ENCODE measurements around the gene GDPD3. TPM values are rescaled to one million over a fixed set of nuclear protein-coding genes. Genes with fewer than 3 reads are reported as not detected.

GDPD3 gene
- polyA plus RNA-seq, 1 donor, result 18.1 TPM

- peaks cover 52% of the 10 kb centered on the region for H3K36me3 ChIP-seq (ENCODE audit: control insufficient read depth, insufficient read depth, low read length)
- no peaks in the 10 kb centered on the region for H3K27me3 ChIP-seq (ENCODE audit: control insufficient read depth, insufficient read depth, low read length)
- peaks cover 3% of the 10 kb centered on the region for H3K9me3 ChIP-seq (ENCODE audit: control insufficient read depth, low read depth, low read length)
- no peak overlapping the region for H3K4me3 ChIP-seq (ENCODE audit: low read length)
- no peak for DNase-seq
- WGBS (ENCODE audit: insufficient coverage, low lambda C conversion rate), result no CpG with 5 or more reads among the region's 7 CpGs
- peaks cover 15% of the 10 kb centered on the region for H3K4me1 ChIP-seq (ENCODE audit: control insufficient read depth, insufficient read depth, low read length)
- no peak overlapping the region for H3K27ac ChIP-seq (ENCODE audit: low read length)
Observed at GRCh38 chr16:30078744-30079143, 34.6 kb downstream of the GDPD3 start.

DNA sequence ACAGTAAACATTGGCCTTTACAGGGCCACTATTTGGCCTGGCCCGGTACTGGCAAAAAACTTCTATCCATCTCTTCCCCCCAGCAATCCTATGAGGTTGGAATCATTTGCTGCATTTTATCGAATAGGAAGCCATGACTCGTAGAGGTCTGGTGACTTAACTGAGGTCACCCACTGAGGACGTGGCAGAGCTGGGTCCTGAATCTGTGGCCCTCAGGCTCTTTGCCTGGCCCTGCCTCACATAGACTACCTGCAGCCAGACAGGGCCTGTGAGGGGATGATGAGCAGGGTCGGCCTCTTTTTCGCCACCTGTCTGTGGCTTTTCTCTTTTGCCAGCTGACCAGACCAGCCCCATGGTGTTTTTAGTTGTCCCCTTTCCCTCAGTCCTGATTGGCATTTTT is 35.7 kb downstream of the GDPD3 start:
- Histone ChIP-seq H3K4me3 (ENCODE audit: low read length) (no peak overlapping the region), H3K27ac (ENCODE audit: low read length) (no peak overlapping the region), H3K9me3 (ENCODE audit: control insufficient read depth, low read depth, low read length) (peaks cover 3% of the 10 kb centered on the region), H3K27me3 (ENCODE audit: control insufficient read depth, insufficient read depth, low read length) (no peaks in the 10 kb centered on the region), H3K36me3 (ENCODE audit: control insufficient read depth, insufficient read depth, low read length) (peaks cover 41% of the 10 kb centered on the region), H3K4me1 (ENCODE audit: control insufficient read depth, insufficient read depth, low read length) (peaks cover 15% of the 10 kb centered on the region)
- no CpG with 5 or more reads among the region's 6 CpGs for WGBS (ENCODE audit: insufficient coverage, low lambda C conversion rate)
- no peak for DNase-seq

DNA sequence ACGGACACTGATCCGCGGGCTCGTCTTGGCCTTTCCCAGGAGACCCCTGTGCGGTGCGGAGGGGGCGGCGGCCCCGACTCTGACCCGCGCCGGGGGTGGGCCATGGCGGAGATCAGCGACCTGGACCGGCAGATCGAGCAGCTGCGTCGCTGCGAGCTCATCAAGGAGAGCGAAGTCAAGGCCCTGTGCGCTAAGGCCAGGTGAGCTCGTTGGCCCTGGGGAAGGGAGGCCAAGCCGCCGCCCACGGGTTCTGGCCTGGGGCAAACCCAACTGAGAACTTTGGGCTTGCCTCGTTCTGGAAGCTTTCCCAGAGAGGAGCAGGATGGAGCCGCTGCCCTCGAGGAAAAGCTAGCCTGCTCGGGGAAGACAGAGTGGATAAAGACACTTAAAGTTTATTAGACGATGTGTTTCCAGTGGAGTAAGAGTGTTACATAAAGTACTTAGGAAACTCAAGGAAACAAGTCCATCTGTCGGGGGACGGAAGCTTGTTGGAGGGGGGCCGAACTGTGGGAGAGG is 37.0 kb downstream of the GDPD3 start:
- Histone ChIP-seq H3K27ac (ENCODE audit: low read length) (peak overlapping the region; percentile 92), H3K36me3 (ENCODE audit: control insufficient read depth, insufficient read depth, low read length) (peaks cover 42% of the 10 kb centered on the region), H3K4me3 (ENCODE audit: low read length) (peak overlapping the region; percentile 99), H3K27me3 (ENCODE audit: control insufficient read depth, insufficient read depth, low read length) (no peaks in the 10 kb centered on the region), H3K9me3 (ENCODE audit: control insufficient read depth, low read depth, low read length) (peaks cover 3% of the 10 kb centered on the region), H3K4me1 (ENCODE audit: control insufficient read depth, insufficient read depth, low read length) (peaks cover 15% of the 10 kb centered on the region)
- no peak for DNase-seq
- no CpG with 5 or more reads among the region's 33 CpGs for WGBS (ENCODE audit: insufficient coverage, low lambda C conversion rate)

GRCh38 chr16:30075503-30076275 is 37.6 kb downstream of the GDPD3 start, which contains the start of gene PPP4C:
Gene PPP4C (plus strand): TSS chr16:30075994. CDS start chr16:30076378, 384 bp downstream.
- H3K36me3 ChIP-seq (ENCODE audit: control insufficient read depth, insufficient read depth, low read length), result peaks cover 41% of the 10 kb centered on the region
- peak; percentile 89 to 92 for DNase-seq
- H3K27ac ChIP-seq (ENCODE audit: low read length), result peak within 1 kb of the TSS; percentile 92
- WGBS (ENCODE audit: insufficient coverage, low lambda C conversion rate), result no CpG with 5 or more reads among the region's 67 CpGs
- peak within 1 kb of the TSS; percentile 99 for H3K4me3 ChIP-seq (ENCODE audit: low read length)
- peaks cover 3% of the 10 kb centered on the region for H3K9me3 ChIP-seq (ENCODE audit: control insufficient read depth, low read depth, low read length)
- H3K27me3 ChIP-seq (ENCODE audit: control insufficient read depth, insufficient read depth, low read length), result no peaks in the 10 kb centered on the region
- peaks cover 12% of the 10 kb centered on the region for H3K4me1 ChIP-seq (ENCODE audit: control insufficient read depth, insufficient read depth, low read length)

- no peak overlapping the region for H3K4me3 ChIP-seq (ENCODE audit: low read length)
- peaks cover 13% of the 10 kb centered on the region for H3K4me1 ChIP-seq (ENCODE audit: control insufficient read depth, insufficient read depth, low read length)
- peaks cover 49% of the 10 kb centered on the region for H3K36me3 ChIP-seq (ENCODE audit: control insufficient read depth, insufficient read depth, low read length)
- H3K9me3 ChIP-seq (ENCODE audit: control insufficient read depth, low read depth, low read length), result peaks cover 2% of the 10 kb centered on the region
- no peaks in the 10 kb centered on the region for H3K27me3 ChIP-seq (ENCODE audit: control insufficient read depth, insufficient read depth, low read length)
- DNase-seq, result no peak
- no peak overlapping the region for H3K27ac ChIP-seq (ENCODE audit: low read length)
Observed at GRCh38 chr16:30070490-30070889, 42.8 kb downstream of the GDPD3 start.

GRCh38 chr16:30069611-30070462 is 43.5 kb downstream of the GDPD3 start:
- DNase-seq, result no peak
- H3K27me3 ChIP-seq (ENCODE audit: control insufficient read depth, insufficient read depth, low read length), result no peaks in the 10 kb centered on the region
- H3K36me3 ChIP-seq (ENCODE audit: control insufficient read depth, insufficient read depth, low read length), result peaks cover 49% of the 10 kb centered on the region
- WGBS (ENCODE audit: insufficient coverage, low lambda C conversion rate), result no CpG with 5 or more reads among the region's 31 CpGs
- H3K4me3 ChIP-seq (ENCODE audit: low read length), result no peak overlapping the region
- no peak overlapping the region for H3K27ac ChIP-seq (ENCODE audit: low read length)
- H3K9me3 ChIP-seq (ENCODE audit: control insufficient read depth, low read depth, low read length), result peaks cover 2% of the 10 kb centered on the region
- H3K4me1 ChIP-seq (ENCODE audit: control insufficient read depth, insufficient read depth, low read length), result peaks cover 9% of the 10 kb centered on the region

DNA sequence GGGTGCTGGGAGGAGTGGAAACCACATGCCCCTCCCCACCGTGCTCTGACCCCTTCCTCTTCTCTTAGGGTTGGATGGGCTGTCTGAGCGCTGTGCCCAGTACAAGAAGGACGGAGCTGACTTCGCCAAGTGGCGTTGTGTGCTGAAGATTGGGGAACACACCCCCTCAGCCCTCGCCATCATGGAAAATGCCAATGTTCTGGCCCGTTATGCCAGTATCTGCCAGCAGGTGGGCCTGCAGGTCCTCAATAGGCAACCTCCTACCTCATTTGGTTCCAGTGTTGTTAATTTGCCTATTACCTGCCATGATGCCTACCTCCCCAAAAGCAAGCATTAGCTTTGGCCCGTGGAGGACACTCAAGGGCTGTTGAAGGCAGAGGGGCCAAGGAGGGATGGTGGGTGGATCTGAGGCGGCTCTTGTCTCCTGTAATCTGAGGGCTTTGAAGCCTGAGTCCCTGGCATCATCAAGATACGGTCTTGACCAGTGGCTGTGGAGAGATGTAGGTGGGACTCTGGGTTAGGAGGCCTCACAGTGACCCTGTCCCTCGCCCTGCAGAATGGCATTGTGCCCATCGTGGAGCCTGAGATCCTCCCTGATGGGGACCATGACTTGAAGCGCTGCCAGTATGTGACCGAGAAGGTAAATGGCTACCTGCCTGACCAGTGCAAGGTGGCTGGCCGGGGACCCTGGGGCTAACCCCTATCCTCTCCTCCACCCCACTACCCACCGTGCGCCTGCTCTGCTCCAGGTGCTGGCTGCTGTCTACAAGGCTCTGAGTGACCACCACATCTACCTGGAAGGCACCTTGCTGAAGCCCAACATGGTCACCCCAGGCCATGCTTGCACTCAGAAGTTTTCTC is 44.4 kb downstream of the GDPD3 start:
- peaks cover 14% of the 10 kb centered on the region for H3K4me1 ChIP-seq (ENCODE audit: control insufficient read depth, insufficient read depth, low read length)
- no CpG with 5 or more reads among the region's 17 CpGs for WGBS (ENCODE audit: insufficient coverage, low lambda C conversion rate)
- peaks cover 2% of the 10 kb centered on the region for H3K9me3 ChIP-seq (ENCODE audit: control insufficient read depth, low read depth, low read length)
- H3K27ac ChIP-seq (ENCODE audit: low read length), result no peak overlapping the region
- no peak overlapping the region for H3K4me3 ChIP-seq (ENCODE audit: low read length)
- H3K36me3 ChIP-seq (ENCODE audit: control insufficient read depth, insufficient read depth, low read length), result peaks cover 49% of the 10 kb centered on the region
- no peaks in the 10 kb centered on the region for H3K27me3 ChIP-seq (ENCODE audit: control insufficient read depth, insufficient read depth, low read length)
- DNase-seq, result no peak

DNA sequence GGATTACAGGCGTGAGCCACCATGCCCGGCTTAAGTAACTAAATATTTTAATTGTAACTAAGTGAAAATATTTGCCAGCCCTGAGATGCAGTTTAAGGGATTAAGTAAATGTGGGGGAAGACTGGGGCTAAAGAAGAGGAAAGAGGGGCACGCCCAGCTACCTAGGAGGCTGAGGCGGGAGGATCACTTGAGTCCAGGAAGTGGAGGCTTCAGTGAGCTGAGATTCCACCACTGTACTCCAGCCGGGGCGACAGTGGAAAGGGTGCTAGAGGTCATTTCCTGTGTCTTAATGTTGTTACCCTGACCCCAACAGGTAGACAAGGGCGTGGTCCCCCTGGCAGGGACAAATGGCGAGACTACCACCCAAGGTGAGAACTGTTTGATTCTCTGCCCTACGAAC is 45.0 kb downstream of the GDPD3 start:
- no peak overlapping the region for H3K27ac ChIP-seq (ENCODE audit: low read length)
- peaks cover 49% of the 10 kb centered on the region for H3K36me3 ChIP-seq (ENCODE audit: control insufficient read depth, insufficient read depth, low read length)
- H3K9me3 ChIP-seq (ENCODE audit: control insufficient read depth, low read depth, low read length), result peaks cover 2% of the 10 kb centered on the region
- no peak overlapping the region for H3K4me3 ChIP-seq (ENCODE audit: low read length)
- WGBS (ENCODE audit: insufficient coverage, low lambda C conversion rate), result no CpG with 5 or more reads among the region's 9 CpGs
- no peak for DNase-seq
- peaks cover 21% of the 10 kb centered on the region for H3K4me1 ChIP-seq (ENCODE audit: control insufficient read depth, insufficient read depth, low read length)
- H3K27me3 ChIP-seq (ENCODE audit: control insufficient read depth, insufficient read depth, low read length), result no peaks in the 10 kb centered on the region

DNA sequence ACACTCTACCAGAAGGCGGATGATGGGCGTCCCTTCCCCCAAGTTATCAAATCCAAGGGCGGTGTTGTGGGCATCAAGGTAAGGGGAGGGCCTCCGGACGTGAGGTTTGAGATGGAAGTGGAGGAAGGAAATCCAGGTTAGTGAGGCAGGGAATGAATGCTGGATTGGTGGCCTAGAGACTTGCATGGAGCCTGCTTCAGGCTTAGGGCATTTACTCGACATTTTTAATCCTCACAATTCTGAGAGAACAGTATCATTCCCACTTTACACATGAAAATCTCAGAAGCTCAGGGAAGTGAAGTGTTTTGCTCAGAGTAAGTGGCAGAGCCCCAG is 45.8 kb downstream of the GDPD3 start:
- Histone ChIP-seq H3K27ac (ENCODE audit: low read length) (no peak overlapping the region), H3K9me3 (ENCODE audit: control insufficient read depth, low read depth, low read length) (peaks cover 2% of the 10 kb centered on the region), H3K36me3 (ENCODE audit: control insufficient read depth, insufficient read depth, low read length) (peaks cover 49% of the 10 kb centered on the region), H3K4me3 (ENCODE audit: low read length) (no peak overlapping the region), H3K27me3 (ENCODE audit: control insufficient read depth, insufficient read depth, low read length) (no peaks in the 10 kb centered on the region), H3K4me1 (ENCODE audit: control insufficient read depth, insufficient read depth, low read length) (peaks cover 21% of the 10 kb centered on the region)
- no peak for DNase-seq
- no CpG with 5 or more reads among the region's 6 CpGs for WGBS (ENCODE audit: insufficient coverage, low lambda C conversion rate)
